Measurements from ENCODE around the gene ZNF709.
A peak's percentile ranks its signal among the peaks of the same experiment; 100 is the strongest.

The ZNF709 gene

DNA sequence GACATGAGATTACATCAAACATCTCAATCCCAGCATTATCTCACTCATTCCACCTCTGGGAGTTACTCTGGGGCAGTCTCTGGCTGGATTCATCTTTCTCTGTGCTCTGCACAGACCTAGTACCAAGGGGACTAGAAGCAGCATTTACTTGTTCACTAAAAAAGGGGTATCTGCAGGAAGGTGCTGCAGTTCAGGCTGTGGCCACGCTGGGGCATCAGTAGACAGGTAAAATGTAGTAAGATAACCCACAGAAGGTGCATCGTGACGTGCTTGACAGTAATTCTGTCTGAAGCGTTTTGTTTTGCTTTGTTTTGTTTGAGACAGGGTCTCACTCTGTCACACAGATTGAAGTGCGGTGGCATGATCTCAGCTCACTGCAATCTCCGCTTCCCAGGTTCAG is 37.4 kb upstream of the ZNF709 start:
- H3K36me3 ChIP-seq (replicated peaks; ENCODE audit: insufficient read depth, low read length) = peaks cover 18% of the 10 kb centered on the region
- no peak overlapping the region for H2AFZ ChIP-seq (ENCODE audit: low read length)
- no peak overlapping the region for H3K27ac ChIP-seq (ENCODE audit: low read length)
- H3K9ac ChIP-seq (ENCODE audit: low read length) = no peak overlapping the region
- H3K4me1 ChIP-seq (ENCODE audit: low read length) = no peaks in the 10 kb centered on the region
- peak; percentile 15 for DNase-seq
- TF ChIP-seq, protein P1, sequence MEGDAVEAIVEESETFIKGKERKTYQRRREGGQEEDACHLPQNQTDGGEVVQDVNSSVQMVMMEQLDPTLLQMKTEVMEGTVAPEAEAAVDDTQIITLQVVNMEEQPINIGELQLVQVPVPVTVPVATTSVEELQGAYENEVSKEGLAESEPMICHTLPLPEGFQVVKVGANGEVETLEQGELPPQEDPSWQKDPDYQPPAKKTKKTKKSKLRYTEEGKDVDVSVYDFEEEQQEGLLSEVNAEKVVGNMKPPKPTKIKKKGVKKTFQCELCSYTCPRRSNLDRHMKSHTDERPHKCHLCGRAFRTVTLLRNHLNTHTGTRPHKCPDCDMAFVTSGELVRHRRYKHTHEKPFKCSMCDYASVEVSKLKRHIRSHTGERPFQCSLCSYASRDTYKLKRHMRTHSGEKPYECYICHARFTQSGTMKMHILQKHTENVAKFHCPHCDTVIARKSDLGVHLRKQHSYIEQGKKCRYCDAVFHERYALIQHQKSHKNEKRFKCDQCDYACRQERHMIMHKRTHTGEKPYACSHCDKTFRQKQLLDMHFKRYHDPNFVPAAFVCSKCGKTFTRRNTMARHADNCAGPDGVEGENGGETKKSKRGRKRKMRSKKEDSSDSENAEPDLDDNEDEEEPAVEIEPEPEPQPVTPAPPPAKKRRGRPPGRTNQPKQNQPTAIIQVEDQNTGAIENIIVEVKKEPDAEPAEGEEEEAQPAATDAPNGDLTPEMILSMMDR (IDR thresholded peaks at IDR 0.05; ENCODE audit: low read length) = peak; percentile 27
- TF ChIP-seq EZH2 (optimal IDR thresholded peaks at IDR 0.05; ENCODE audit: low read depth, low read length) (no peak), EZH2phosphoT487 (IDR thresholded peaks at IDR 0.05; ENCODE audit: low read length) (no peak)
- no peaks in the 10 kb centered on the region for H3K9me2 ChIP-seq (replicated peaks; ENCODE audit: insufficient read depth, low read length)
- H3K27me3 ChIP-seq (replicated peaks; ENCODE audit: insufficient read depth, low read length) = no peaks in the 10 kb centered on the region
- no peaks in the 10 kb centered on the region for H3K9me3 ChIP-seq (replicated peaks; ENCODE audit: insufficient read depth, low read length)
- no peaks in the 10 kb centered on the region for H3F3A ChIP-seq (ENCODE audit: insufficient read depth, low read length)
- no peak overlapping the region for H3K4me3 ChIP-seq (ENCODE audit: low read length)
- H3K79me2 ChIP-seq (ENCODE audit: low read length) = no peaks in the 10 kb centered on the region
- H4K20me1 ChIP-seq (ENCODE audit: insufficient read depth, low read length) = no peaks in the 10 kb centered on the region
- no peak overlapping the region for H3K4me2 ChIP-seq (ENCODE audit: low read depth, low read length)

- Histone ChIP-seq H3K36me3 (replicated peaks; ENCODE audit: insufficient read depth, low read length) (no peaks in the 10 kb centered on the region), H3K9me3 (replicated peaks; ENCODE audit: insufficient read depth, low read length) (no peaks in the 10 kb centered on the region), H3K9ac (ENCODE audit: low read length) (no peak overlapping the region), H3K79me2 (ENCODE audit: low read length) (no peaks in the 10 kb centered on the region), H3K27ac (ENCODE audit: low read length) (no peak overlapping the region), H3F3A (ENCODE audit: insufficient read depth, low read length) (no peaks in the 10 kb centered on the region), H2AFZ (ENCODE audit: low read length) (no peak overlapping the region), H4K20me1 (ENCODE audit: insufficient read depth, low read length) (no peaks in the 10 kb centered on the region), H3K4me3 (ENCODE audit: low read length) (no peak overlapping the region), H3K4me2 (ENCODE audit: low read depth, low read length) (no peak overlapping the region), H3K4me1 (ENCODE audit: low read length) (no peaks in the 10 kb centered on the region), H3K9me2 (replicated peaks; ENCODE audit: insufficient read depth, low read length) (no peaks in the 10 kb centered on the region), H3K27me3 (replicated peaks; ENCODE audit: insufficient read depth, low read length) (no peaks in the 10 kb centered on the region)
- TF ChIP-seq EZH2 (optimal IDR thresholded peaks at IDR 0.05; ENCODE audit: low read depth, low read length) (no peak), EZH2phosphoT487 (IDR thresholded peaks at IDR 0.05; ENCODE audit: low read length) (no peak)
- TF ChIP-seq, protein P1 (IDR thresholded peaks at IDR 0.05; ENCODE audit: low read length) = no peak
- no peak for DNase-seq
These were observed 29.0 kb upstream of the ZNF709 start for GRCh38 chr19:12513531-12514061.

- Histone ChIP-seq H3K36me3 (replicated peaks; ENCODE audit: insufficient read depth, low read length) (no peaks in the 10 kb centered on the region), H3K4me3 (ENCODE audit: low read length) (no peak overlapping the region), H3K4me1 (ENCODE audit: low read length) (no peaks in the 10 kb centered on the region), H3K9ac (ENCODE audit: low read length) (no peak overlapping the region), H3F3A (ENCODE audit: insufficient read depth, low read length) (no peaks in the 10 kb centered on the region), H3K9me2 (replicated peaks; ENCODE audit: insufficient read depth, low read length) (no peaks in the 10 kb centered on the region), H4K20me1 (ENCODE audit: insufficient read depth, low read length) (no peaks in the 10 kb centered on the region), H3K27me3 (replicated peaks; ENCODE audit: insufficient read depth, low read length) (no peaks in the 10 kb centered on the region), H2AFZ (ENCODE audit: low read length) (no peak overlapping the region), H3K9me3 (replicated peaks; ENCODE audit: insufficient read depth, low read length) (no peaks in the 10 kb centered on the region), H3K4me2 (ENCODE audit: low read depth, low read length) (no peak overlapping the region), H3K79me2 (ENCODE audit: low read length) (no peaks in the 10 kb centered on the region), H3K27ac (ENCODE audit: low read length) (no peak overlapping the region)
- no peak for DNase-seq
- TF ChIP-seq EZH2 (optimal IDR thresholded peaks at IDR 0.05; ENCODE audit: low read depth, low read length) (no peak), EZH2phosphoT487 (IDR thresholded peaks at IDR 0.05; ENCODE audit: low read length) (no peak)
- TF ChIP-seq, protein P1 (IDR thresholded peaks at IDR 0.05; ENCODE audit: low read length) = no peak
These were observed 12.4 kb upstream of the ZNF709 start for GRCh38 chr19:12497032-12497431.

Measured in MM.1S (cell line).